ENCODE measurements around the gene TNC.
"Not testable (repeated sequence)": the region's sequence is repeated elsewhere in the genome, so short reads cannot be mapped to it uniquely, and the experiment has no call there.

The TNC gene

DNA sequence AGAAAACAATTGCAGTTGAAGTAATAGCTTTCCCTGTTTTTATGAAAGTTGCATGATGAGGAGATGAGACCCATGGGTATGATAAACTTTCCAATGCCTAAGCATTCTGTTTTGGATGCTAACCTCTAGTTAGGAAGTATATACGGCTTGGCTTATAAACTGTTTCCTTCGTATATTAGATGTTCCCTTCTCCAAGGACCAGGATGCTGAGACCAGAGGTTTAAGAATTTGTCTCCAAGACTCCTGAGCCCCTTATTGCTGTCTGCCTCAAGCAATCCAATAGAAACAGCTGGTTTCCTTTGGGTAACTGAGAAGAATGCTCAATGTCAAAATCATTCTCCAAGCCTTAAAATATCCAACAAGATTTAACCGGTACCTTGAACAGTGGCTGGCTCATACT lies 12.2 kb upstream of the TNC start:
- Histone ChIP-seq H3K4me1 (ENCODE audit: control insufficient read depth, insufficient read depth, low read length) (peaks cover 10% of the 10 kb centered on the region), H3K4me3 (ENCODE audit: low read length) (no peak overlapping the region), H3K27ac (ENCODE audit: low read depth, low read length) (no peak overlapping the region), H3K9ac (ENCODE audit: low read length) (no peak overlapping the region), H3K36me3 (ENCODE audit: control insufficient read depth, insufficient read depth, low read length) (no peaks in the 10 kb centered on the region), H3K27me3 (ENCODE audit: control insufficient read depth, insufficient read depth, low read length) (no peaks in the 10 kb centered on the region)

DNA sequence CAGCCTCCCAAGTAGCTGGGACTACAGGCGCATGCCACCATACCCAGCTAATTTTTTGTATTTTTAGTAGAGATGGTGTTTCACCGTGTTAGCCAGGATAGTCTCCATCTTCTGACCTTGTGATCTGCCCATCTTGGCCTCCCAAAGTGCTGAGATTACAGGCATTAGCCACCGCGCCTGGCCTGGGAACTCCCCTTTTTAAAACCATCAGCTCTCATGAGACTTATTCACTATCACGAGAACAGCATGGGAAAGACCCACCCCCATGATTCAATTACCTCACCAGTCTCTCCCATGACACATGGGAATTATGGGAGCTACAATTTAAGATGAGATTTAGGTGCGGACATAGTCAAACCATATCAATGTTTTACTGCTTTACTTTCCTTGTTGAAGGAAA lies 10.8 kb upstream of the TNC start:
- not testable (repeated sequence) for H3K36me3 ChIP-seq (ENCODE audit: control insufficient read depth, insufficient read depth, low read length); H3K27me3 ChIP-seq (ENCODE audit: control insufficient read depth, insufficient read depth, low read length); H3K27ac ChIP-seq (ENCODE audit: low read depth, low read length); H3K4me3 ChIP-seq (ENCODE audit: low read length); H3K4me1 ChIP-seq (ENCODE audit: control insufficient read depth, insufficient read depth, low read length); H3K9ac ChIP-seq (ENCODE audit: low read length)

GRCh38 chr9:115127191-115127817 lies 9.3 kb upstream of the TNC start:
- H3K9ac ChIP-seq (ENCODE audit: low read length): no peak overlapping the region
- H3K27me3 ChIP-seq (ENCODE audit: control insufficient read depth, insufficient read depth, low read length): no peaks in the 10 kb centered on the region
- H3K36me3 ChIP-seq (ENCODE audit: control insufficient read depth, insufficient read depth, low read length): no peaks in the 10 kb centered on the region
- H3K27ac ChIP-seq (ENCODE audit: low read depth, low read length): peak overlapping the region; percentile 27
- H3K4me1 ChIP-seq (ENCODE audit: control insufficient read depth, insufficient read depth, low read length): peaks cover 3% of the 10 kb centered on the region
- H3K4me3 ChIP-seq (ENCODE audit: low read length): no peak overlapping the region

GRCh38 chr9:115126404-115126803 lies 8.4 kb upstream of the TNC start:
- Histone ChIP-seq H3K27me3 (ENCODE audit: control insufficient read depth, insufficient read depth, low read length) (no peaks in the 10 kb centered on the region), H3K4me3 (ENCODE audit: low read length) (no peak overlapping the region), H3K36me3 (ENCODE audit: control insufficient read depth, insufficient read depth, low read length) (no peaks in the 10 kb centered on the region), H3K4me1 (ENCODE audit: control insufficient read depth, insufficient read depth, low read length) (peaks cover 4% of the 10 kb centered on the region), H3K9ac (ENCODE audit: low read length) (no peak overlapping the region), H3K27ac (ENCODE audit: low read depth, low read length) (no peak overlapping the region)

DNA sequence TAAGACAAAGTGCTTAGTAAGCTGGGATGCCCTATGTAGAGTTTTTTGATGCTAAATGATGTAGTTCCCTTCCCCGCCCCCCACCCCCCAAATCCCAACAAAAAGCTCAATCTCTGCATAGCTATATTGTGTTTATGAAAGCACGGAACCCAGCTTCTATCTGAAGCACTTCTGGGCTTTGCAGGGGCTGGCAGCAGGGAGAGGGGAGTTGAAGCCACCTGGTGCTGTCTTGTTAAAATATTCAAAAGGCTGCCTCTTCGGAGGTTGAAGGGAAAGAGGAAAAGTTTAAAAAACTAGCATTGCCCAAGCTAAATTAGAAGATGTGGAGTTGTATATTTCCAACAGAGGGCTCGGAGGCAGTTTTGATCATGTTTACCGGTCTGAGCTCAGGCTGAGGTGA lies 5.0 kb upstream of the TNC start:
- H3K36me3 ChIP-seq (ENCODE audit: control insufficient read depth, insufficient read depth, low read length): no peaks in the 10 kb centered on the region

GRCh38 chr9:115121181-115121580 lies 3.2 kb upstream of the TNC start:
- no peak overlapping the region for H3K9ac ChIP-seq (ENCODE audit: low read length)
- H3K4me3 ChIP-seq (ENCODE audit: low read length): no peak overlapping the region
- H3K36me3 ChIP-seq (ENCODE audit: control insufficient read depth, insufficient read depth, low read length): no peaks in the 10 kb centered on the region
- H3K27ac ChIP-seq (ENCODE audit: low read depth, low read length): peak overlapping the region; percentile 34
- H3K4me1 ChIP-seq (ENCODE audit: control insufficient read depth, insufficient read depth, low read length): peaks cover 14% of the 10 kb centered on the region
- H3K27me3 ChIP-seq (ENCODE audit: control insufficient read depth, insufficient read depth, low read length): peaks cover 5% of the 10 kb centered on the region

More for the DNA sequence above, 5.0 kb upstream of the TNC start:
- H3K27ac ChIP-seq (ENCODE audit: low read depth, low read length): no peak overlapping the region
- H3K4me3 ChIP-seq (ENCODE audit: low read length): no peak overlapping the region
- H3K9ac ChIP-seq (ENCODE audit: low read length): no peak overlapping the region
- peaks cover 17% of the 10 kb centered on the region for H3K4me1 ChIP-seq (ENCODE audit: control insufficient read depth, insufficient read depth, low read length)
- H3K27me3 ChIP-seq (ENCODE audit: control insufficient read depth, insufficient read depth, low read length): peaks cover 2% of the 10 kb centered on the region

- Histone ChIP-seq H3K27me3 (ENCODE audit: control insufficient read depth, insufficient read depth, low read length) (peaks cover 5% of the 10 kb centered on the region), H3K27ac (ENCODE audit: low read depth, low read length) (peak overlapping the region; percentile 96), H3K9ac (ENCODE audit: low read length) (peak overlapping the region; percentile 46), H3K4me3 (ENCODE audit: low read length) (peak overlapping the region; percentile 75), H3K36me3 (ENCODE audit: control insufficient read depth, insufficient read depth, low read length) (no peaks in the 10 kb centered on the region), H3K4me1 (ENCODE audit: control insufficient read depth, insufficient read depth, low read length) (peaks cover 29% of the 10 kb centered on the region)
Measured at GRCh38 chr9:115118879-115119218, 892 bp upstream of the TNC start.

DNA sequence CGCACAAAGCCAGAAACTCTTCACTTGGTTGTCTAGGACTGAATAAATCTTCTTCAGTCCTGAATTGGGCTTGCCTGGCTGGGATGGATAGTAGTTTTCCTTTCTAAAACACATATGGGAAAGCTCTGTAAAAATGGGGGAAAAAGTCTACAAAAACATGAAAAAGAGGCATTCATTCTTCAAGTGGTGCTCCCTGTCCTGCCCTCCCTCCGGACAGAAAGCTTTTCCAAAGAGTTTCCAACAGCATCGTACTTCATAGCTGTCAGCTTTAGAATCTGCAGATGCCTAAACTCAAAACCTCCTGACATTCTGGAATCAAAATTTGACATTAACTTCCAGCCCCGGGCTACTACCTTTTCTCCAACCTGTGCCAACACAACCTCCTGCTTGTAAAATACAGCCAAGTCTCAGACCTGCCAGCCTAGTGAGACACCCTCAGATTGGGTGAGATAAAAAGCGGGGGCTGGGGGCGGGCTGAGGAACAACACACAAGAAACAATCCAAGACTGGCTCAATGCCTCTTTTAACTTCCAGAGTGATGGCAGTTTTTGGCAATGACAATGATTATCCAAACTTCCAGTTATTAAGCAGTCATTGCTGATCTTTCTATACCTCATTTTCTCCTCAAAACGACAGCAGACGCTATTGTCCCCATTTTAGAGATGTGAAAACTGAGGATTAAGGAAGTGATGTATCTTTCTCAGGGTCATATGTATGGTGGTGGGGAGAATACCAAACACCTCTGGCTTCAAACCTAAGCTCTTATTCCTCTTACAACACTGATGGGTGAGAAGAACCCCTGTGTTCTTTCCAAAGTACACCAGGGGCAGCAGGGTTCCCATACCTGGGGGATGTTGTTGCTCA lies 1.3 kb downstream of the TNC start:
- peaks cover 5% of the 10 kb centered on the region for H3K27me3 ChIP-seq (ENCODE audit: control insufficient read depth, insufficient read depth, low read length)
- H3K4me1 ChIP-seq (ENCODE audit: control insufficient read depth, insufficient read depth, low read length): peaks cover 42% of the 10 kb centered on the region
- peak overlapping the region; percentile 75 for H3K4me3 ChIP-seq (ENCODE audit: low read length)
- peak overlapping the region; percentile 49 for H3K9ac ChIP-seq (ENCODE audit: low read length)
- H3K36me3 ChIP-seq (ENCODE audit: control insufficient read depth, insufficient read depth, low read length): no peaks in the 10 kb centered on the region
- peak overlapping the region; percentile 96 for H3K27ac ChIP-seq (ENCODE audit: low read depth, low read length)

DNA sequence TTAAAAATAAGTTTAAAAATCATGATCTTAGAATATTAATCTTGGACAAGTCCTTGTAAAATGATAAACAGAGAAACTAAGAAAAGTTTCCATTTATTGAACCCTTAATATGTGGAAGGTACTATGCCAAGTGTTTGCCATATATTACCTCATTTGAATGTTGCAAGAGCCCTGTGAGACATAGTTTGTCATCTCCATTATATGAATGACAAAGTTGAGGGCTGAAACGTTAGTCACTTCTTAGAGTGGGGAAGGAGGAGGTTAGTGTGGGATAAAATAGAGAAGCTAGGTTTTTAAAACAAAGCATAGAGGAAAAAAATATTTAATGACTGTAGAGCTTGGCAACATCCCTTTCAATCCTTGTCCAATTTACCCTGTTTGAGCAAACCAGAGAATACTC lies 2.0 kb downstream of the TNC start:
- Histone ChIP-seq H3K27ac (ENCODE audit: low read depth, low read length) (peak overlapping the region; percentile 96), H3K4me1 (ENCODE audit: control insufficient read depth, insufficient read depth, low read length) (peaks cover 36% of the 10 kb centered on the region), H3K27me3 (ENCODE audit: control insufficient read depth, insufficient read depth, low read length) (peaks cover 5% of the 10 kb centered on the region), H3K9ac (ENCODE audit: low read length) (peak overlapping the region; percentile 49), H3K4me3 (ENCODE audit: low read length) (peak overlapping the region; percentile 75), H3K36me3 (ENCODE audit: control insufficient read depth, insufficient read depth, low read length) (no peaks in the 10 kb centered on the region)

DNA sequence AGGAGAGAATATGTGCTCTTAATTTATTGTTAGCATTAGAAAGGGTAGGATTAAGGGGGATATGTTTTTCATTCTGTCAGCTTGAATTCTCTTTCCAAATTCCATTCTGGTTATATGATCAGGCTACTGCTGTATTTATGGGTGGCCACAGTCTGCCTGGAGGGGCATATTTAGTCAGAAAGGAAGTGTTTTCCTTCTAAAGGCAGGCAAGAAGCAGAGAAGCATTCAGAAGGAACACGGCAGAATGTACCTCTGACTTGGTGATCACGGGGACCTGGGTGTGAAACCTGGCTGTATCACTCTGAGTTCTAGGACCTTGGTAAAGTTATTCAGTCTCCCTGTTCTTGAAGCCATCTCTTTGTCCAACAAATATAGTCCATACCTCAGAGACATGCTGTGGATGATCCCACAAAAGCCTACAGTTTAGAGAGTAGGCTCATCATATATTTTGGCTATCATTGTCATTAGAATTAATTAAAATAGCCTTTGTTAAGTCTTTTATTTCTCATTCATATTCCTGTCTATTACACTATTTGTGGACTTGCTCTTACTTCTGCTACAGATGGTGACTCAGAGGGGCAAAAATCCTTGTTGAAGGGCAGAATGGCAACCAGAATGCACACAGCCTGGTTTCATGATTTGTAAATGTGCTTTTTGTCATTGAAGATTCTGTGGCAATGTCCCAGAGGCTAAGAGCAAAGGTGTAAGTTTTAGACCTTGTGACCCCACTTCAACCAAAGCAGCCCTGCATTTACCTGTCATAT lies 2.7 kb downstream of the TNC start:
- H3K36me3 ChIP-seq (ENCODE audit: control insufficient read depth, insufficient read depth, low read length): no peaks in the 10 kb centered on the region
- no peak overlapping the region for H3K9ac ChIP-seq (ENCODE audit: low read length)
- H3K27me3 ChIP-seq (ENCODE audit: control insufficient read depth, insufficient read depth, low read length): peaks cover 5% of the 10 kb centered on the region
- peak overlapping the region; percentile 75 for H3K4me3 ChIP-seq (ENCODE audit: low read length)
- peak overlapping the region; percentile 96 for H3K27ac ChIP-seq (ENCODE audit: low read depth, low read length)
- H3K4me1 ChIP-seq (ENCODE audit: control insufficient read depth, insufficient read depth, low read length): peaks cover 38% of the 10 kb centered on the region

DNA sequence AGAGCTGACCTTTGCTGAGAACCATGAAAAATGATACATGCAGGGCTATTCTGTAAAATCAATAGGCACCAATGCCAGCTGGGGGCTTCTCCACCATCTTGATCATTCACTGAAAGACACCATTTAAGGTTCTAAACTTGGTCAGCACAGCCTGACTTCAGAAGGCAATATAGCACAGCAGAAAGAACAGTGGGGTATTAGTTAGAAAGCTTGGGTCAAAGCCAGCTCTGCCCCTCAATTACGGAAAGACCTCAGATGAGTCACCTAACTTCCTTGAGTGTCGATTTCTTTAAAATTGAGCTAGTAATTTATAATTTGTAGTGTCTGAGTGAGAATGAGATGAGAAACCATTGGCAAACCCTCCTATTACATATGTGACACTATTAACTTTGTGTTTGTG lies 3.4 kb downstream of the TNC start:
- peaks cover 5% of the 10 kb centered on the region for H3K27me3 ChIP-seq (ENCODE audit: control insufficient read depth, insufficient read depth, low read length)
- H3K27ac ChIP-seq (ENCODE audit: low read depth, low read length): peak overlapping the region; percentile 96
- no peaks in the 10 kb centered on the region for H3K36me3 ChIP-seq (ENCODE audit: control insufficient read depth, insufficient read depth, low read length)
- peak overlapping the region; percentile 75 for H3K4me3 ChIP-seq (ENCODE audit: low read length)
- peaks cover 41% of the 10 kb centered on the region for H3K4me1 ChIP-seq (ENCODE audit: control insufficient read depth, insufficient read depth, low read length)
- H3K9ac ChIP-seq (ENCODE audit: low read length): no peak overlapping the region

- no peak overlapping the region for H3K9ac ChIP-seq (ENCODE audit: low read length)
- H3K4me1 ChIP-seq (ENCODE audit: control insufficient read depth, insufficient read depth, low read length): peaks cover 37% of the 10 kb centered on the region
- H3K4me3 ChIP-seq (ENCODE audit: low read length): no peak overlapping the region
Measured at GRCh38 chr9:115114084-115114483, 3.9 kb downstream of the TNC start.

More at GRCh38 chr9:115114084-115114483, 3.9 kb downstream of the TNC start:
- H3K27ac ChIP-seq (ENCODE audit: low read depth, low read length): peak overlapping the region; percentile 96
- peaks cover 5% of the 10 kb centered on the region for H3K27me3 ChIP-seq (ENCODE audit: control insufficient read depth, insufficient read depth, low read length)
- no peaks in the 10 kb centered on the region for H3K36me3 ChIP-seq (ENCODE audit: control insufficient read depth, insufficient read depth, low read length)

All from rectal smooth muscle tissue (tissue), 1 donor.